ENCODE measurements around the gene SDR42E1. TPM values are rescaled to one million over a fixed set of nuclear protein-coding genes. Genes with fewer than 3 reads are reported as not detected.

Gene SDR42E1
- total RNA-seq, 1 experiment from 2014 or later, result 17.4 TPM

DNA sequence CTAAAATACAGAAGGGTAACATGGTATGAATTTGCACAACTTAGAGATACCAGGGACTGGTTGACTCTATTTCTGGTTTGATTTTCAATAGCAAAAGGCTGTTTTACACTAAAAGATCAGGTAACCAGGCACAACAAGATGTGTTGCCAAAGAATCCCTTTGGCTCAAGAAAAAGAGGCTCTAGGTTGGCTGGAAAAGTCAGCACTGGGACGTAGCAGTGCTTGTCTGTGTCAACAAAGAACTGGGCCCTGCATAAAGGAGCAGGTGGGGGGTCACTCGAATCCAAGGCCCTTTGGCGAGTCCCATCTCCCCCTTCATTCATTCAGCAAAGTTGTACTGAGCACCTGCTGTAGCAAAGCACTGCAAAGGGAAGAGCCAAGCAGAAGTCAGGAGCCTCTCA lies 18.4 kb downstream of the SDR42E1 start:
- Histone ChIP-seq H3K4me2 (ENCODE audit: low read length) (no peak overlapping the region), H3K36me3 (ENCODE audit: control insufficient read depth in 1 of 2, insufficient read depth in 2 of 2, low read length in 2 of 2) (no peaks in the 10 kb centered on the region; a peak in 1 of 4 replicates), H3K4me1 (ENCODE audit: control insufficient read depth in 1 of 2, insufficient read depth in 2 of 2, low read length in 2 of 2) (peaks cover 18 to 22% of the 10 kb centered on the region in 2 experiments), H3K4me3 (replicated peaks in 1 of 2; ENCODE audit: low read depth in 1 of 2, low read length in 2 of 2) (no peak overlapping the region), H3K9me3 (ENCODE audit: control insufficient read depth in 1 of 2, insufficient read depth in 1 of 2, low read depth in 1 of 2, low read length in 2 of 2) (no peaks in the 10 kb centered on the region), H3K9me2 (ENCODE audit: insufficient read depth) (no peaks in the 10 kb centered on the region), H3K79me2 (ENCODE audit: insufficient read depth, low read length) (no peaks in the 10 kb centered on the region), H3K27ac (ENCODE audit: low read depth, low read length) (no peak overlapping the region), H4K20me1 (ENCODE audit: insufficient read depth) (no peaks in the 10 kb centered on the region), H3K27me3 (ENCODE audit: insufficient read depth, low read length) (no peaks in the 10 kb centered on the region), H2AFZ (ENCODE audit: low read depth, low read length, poor library complexity, severe bottlenecking) (no peak overlapping the region), H3K9ac (ENCODE audit: low read length) (no peak overlapping the region)
- ChIA-PET CTCF (no interaction called here), POLR2A (no interaction called here), RAD21 (ENCODE audit: low non-redundant PET in 1 of 2, low total read pairs in 2 of 2, uncharacterized antibody in 2 of 2, unreplicated experiment in 2 of 2) (no interaction called here)
- TF ChIP-seq FOSL1 (IDR thresholded peaks at IDR 0.05; ENCODE audit: low read depth), result no peak
- no peak for TF ChIP-seq SP1 (IDR thresholded peaks at IDR 0.05; ENCODE audit: low read depth)
- TF ChIP-seq POLR2AphosphoS5 (IDR thresholded peaks at IDR 0.05; ENCODE audit: low read depth, low read length), result no peak
- no peak for TF ChIP-seq EZH2phosphoT487 (IDR thresholded peaks at IDR 0.05; ENCODE audit: borderline replicate concordance)
- TF ChIP-seq SRF (IDR thresholded peaks at IDR 0.05; ENCODE audit: low read depth), result no peak
- TF ChIP-seq CEBPB (IDR thresholded peaks at IDR 0.05; ENCODE audit: low read depth), result no peak
- no peak for TF ChIP-seq ELF1 (IDR thresholded peaks at IDR 0.05; ENCODE audit: borderline replicate concordance, low read depth)
- no peak for TF ChIP-seq ZFX (IDR thresholded peaks at IDR 0.05)
- no peak for TF ChIP-seq POLR2A (IDR thresholded peaks at IDR 0.05; ENCODE audit: borderline replicate concordance, extremely low read depth, insufficient read depth, insufficient read length)
- TF ChIP-seq EZH2 (IDR thresholded peaks at IDR 0.05), result no peak
- TF ChIP-seq, protein P1, sequence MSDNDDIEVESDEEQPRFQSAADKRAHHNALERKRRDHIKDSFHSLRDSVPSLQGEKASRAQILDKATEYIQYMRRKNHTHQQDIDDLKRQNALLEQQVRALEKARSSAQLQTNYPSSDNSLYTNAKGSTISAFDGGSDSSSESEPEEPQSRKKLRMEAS (IDR thresholded peaks at IDR 0.05), result no peak
- ATAC-seq (no peak), DNase-seq (ENCODE audit: low read depth, low spot score) (no peak)
- intact Hi-C loops (cut with micrococcal nuclease), result no loop called here
- BruUV-seq (replicated peaks), result no TSS peak

DNA sequence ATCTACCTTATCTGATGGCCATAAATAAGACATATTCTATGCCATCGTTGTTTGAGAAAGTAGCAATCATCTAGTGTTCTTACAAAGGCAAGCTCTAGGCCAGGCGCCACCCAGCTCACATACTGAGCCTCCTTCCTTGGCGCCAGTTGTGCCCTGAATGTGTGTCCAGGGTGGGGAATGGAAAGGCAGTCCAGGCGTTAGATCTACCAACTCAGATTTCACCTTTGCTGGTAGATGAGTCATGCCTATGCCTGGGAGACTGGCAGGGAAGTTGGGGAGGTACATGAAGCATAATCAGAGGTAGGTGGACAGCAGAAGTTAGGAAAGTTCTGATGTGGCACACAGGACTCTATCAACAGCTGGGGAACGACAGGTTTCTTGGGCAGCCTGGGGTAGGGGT lies 23.6 kb downstream of the SDR42E1 start:
- ATAC-seq, result peak; percentile 93
- ChIA-PET POLR2A (interaction anchor here (0.9 kb wide), 1 partner anchor 9 kb away, joined by 3 read pairs; no protein-coding TSS in a partner anchor), CTCF (interaction anchor here (1.1 to 2.0 kb wide), 2 partner anchors 9 to 66 kb away, joined by 3 to 18 read pairs; no protein-coding TSS in a partner anchor), RAD21 (ENCODE audit: low non-redundant PET in 1 of 2, low total read pairs in 2 of 2, uncharacterized antibody in 2 of 2, unreplicated experiment in 2 of 2) (no interaction called here)
- Histone ChIP-seq H3K36me3 (ENCODE audit: control insufficient read depth in 1 of 2, insufficient read depth in 2 of 2, low read length in 2 of 2) (no peaks in the 10 kb centered on the region), H3K79me2 (ENCODE audit: insufficient read depth, low read length) (no peaks in the 10 kb centered on the region), H3K27me3 (ENCODE audit: insufficient read depth, low read length) (no peaks in the 10 kb centered on the region), H3K9me2 (ENCODE audit: insufficient read depth) (no peaks in the 10 kb centered on the region), H3K9ac (ENCODE audit: low read length) (no peak overlapping the region), H2AFZ (ENCODE audit: low read depth, low read length, poor library complexity, severe bottlenecking) (peak overlapping the region; percentile 33), H4K20me1 (ENCODE audit: insufficient read depth) (no peaks in the 10 kb centered on the region), H3K4me2 (ENCODE audit: low read length) (peak overlapping the region; percentile 56), H3K4me1 (ENCODE audit: control insufficient read depth in 1 of 2, insufficient read depth in 2 of 2, low read length in 2 of 2) (peaks cover 8 to 15% of the 10 kb centered on the region in 2 experiments; a peak in 3 of 4 replicates), H3K4me3 (replicated peaks in 1 of 2; ENCODE audit: low read depth in 1 of 2, low read length in 2 of 2) (0 out of 4 replicates have a peak overlapping the region, but pooled peaks of 1 of the 2 experiments have one; percentile 1), H3K27ac (ENCODE audit: low read depth, low read length) (no peak overlapping the region), H3K9me3 (ENCODE audit: control insufficient read depth in 1 of 2, insufficient read depth in 1 of 2, low read depth in 1 of 2, low read length in 2 of 2) (no peaks in the 10 kb centered on the region)
- peak; percentile 43; the same call in 1 of the 2 replicates for TF ChIP-seq POLR2AphosphoS5 (IDR thresholded peaks at IDR 0.05; ENCODE audit: low read depth, low read length)
- no peak for TF ChIP-seq EGR1 (IDR thresholded peaks at IDR 0.05; ENCODE audit: low read depth)
- no peak for TF ChIP-seq ZNF274 (IDR thresholded peaks at IDR 0.05; ENCODE audit: low read depth, low read length)
- TF ChIP-seq EZH2phosphoT487 (IDR thresholded peaks at IDR 0.05; ENCODE audit: borderline replicate concordance), result no peak
- TF ChIP-seq, protein P2, sequence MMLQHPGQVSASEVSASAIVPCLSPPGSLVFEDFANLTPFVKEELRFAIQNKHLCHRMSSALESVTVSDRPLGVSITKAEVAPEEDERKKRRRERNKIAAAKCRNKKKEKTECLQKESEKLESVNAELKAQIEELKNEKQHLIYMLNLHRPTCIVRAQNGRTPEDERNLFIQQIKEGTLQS (IDR thresholded peaks at IDR 0.05), result no peak
- TF ChIP-seq, protein P3, sequence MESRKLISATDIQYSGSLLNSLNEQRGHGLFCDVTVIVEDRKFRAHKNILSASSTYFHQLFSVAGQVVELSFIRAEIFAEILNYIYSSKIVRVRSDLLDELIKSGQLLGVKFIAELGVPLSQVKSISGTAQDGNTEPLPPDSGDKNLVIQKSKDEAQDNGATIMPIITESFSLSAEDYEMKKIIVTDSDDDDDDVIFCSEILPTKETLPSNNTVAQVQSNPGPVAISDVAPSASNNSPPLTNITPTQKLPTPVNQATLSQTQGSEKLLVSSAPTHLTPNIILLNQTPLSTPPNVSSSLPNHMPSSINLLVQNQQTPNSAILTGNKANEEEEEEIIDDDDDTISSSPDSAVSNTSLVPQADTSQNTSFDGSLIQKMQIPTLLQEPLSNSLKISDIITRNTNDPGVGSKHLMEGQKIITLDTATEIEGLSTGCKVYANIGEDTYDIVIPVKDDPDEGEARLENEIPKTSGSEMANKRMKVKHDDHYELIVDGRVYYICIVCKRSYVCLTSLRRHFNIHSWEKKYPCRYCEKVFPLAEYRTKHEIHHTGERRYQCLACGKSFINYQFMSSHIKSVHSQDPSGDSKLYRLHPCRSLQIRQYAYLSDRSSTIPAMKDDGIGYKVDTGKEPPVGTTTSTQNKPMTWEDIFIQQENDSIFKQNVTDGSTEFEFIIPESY (IDR thresholded peaks at IDR 0.05; ENCODE audit: extremely low read depth, insufficient replicate concordance, low read length), result no peak
- peak; percentile 78 for TF ChIP-seq FOSL1 (IDR thresholded peaks at IDR 0.05; ENCODE audit: low read depth)
- peak; percentile 65 for TF ChIP-seq SP1 (IDR thresholded peaks at IDR 0.05; ENCODE audit: low read depth)
- no peak for TF ChIP-seq POLR2A (IDR thresholded peaks at IDR 0.05; ENCODE audit: borderline replicate concordance, extremely low read depth, insufficient read depth, insufficient read length)
- peak; percentile 85 for TF ChIP-seq JUND (IDR thresholded peaks at IDR 0.05)
- TF ChIP-seq, protein P1 (IDR thresholded peaks at IDR 0.05), result no peak
- TF ChIP-seq CBX3 (IDR thresholded peaks at IDR 0.05; ENCODE audit: low read depth), result peak; percentile 88
- peak; percentile 34 for TF ChIP-seq YY1 (IDR thresholded peaks at IDR 0.05; ENCODE audit: extremely low read depth, insufficient replicate concordance, low read depth, low read length)
- DNase-seq (ENCODE audit: low read depth, low spot score), result peak; percentile 57
- intact Hi-C loops (cut with micrococcal nuclease), result no loop called here
- no TSS peak for BruUV-seq (replicated peaks)
